ENCODE measurements around the gene TPCN1.

TPCN1 gene

DNA sequence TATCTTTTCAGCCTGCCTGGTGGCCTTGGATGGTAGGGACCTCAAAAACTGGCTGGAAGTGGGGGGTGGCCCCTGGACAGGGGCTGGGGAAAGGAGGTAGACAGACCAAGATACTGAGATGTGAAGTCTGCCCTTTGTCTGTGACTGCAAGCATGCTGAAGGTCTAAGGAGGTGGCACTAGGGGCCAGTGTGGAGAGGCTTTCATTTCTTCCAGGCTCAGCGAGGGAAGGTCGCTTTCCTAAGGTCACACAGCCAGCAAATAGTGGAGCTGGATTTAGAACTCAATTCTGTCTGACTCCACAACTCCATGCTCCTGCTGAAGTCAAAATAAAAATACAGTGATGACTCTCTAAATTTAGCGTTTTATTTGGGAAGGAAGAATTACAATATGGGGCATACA lies 125.8 kb downstream of the TPCN1 start:
- no peak for DNase-seq

DNA sequence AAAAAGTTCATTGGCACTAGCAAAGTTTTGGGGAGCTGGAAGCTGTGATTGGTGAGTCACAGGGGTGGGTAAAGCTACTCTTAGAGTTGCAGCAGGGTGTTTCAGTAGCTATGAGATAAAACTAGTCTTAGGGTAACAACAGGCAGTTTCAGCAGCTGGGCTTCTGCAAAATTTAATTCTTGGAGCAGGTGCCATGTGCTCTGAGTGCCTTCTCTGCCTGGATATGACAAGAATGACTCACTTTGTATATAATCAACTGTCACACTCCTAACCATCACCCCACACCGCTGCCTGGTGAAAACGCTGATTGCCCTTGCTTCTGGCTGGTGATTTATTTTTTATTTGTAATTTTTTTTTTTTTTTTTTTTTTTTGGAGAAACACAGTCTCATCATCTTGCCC lies 126.6 kb downstream of the TPCN1 start:
- DNase-seq: no peak
